Nucleus accumbens (tissue), 56 donors: Measurements from ENCODE around the gene SCRN3.
A peak's percentile ranks its signal among the peaks of the same experiment; 100 is the strongest.
"Not testable (repeated sequence)": the region's sequence is repeated elsewhere in the genome, so short reads cannot be mapped to it uniquely, and the experiment has no call there.

Experiments used
- DNase-seq, 56 donors: peaks; one replicate each; lab custom pipeline; 2025; lab: John Stamatoyannopoulos, UW

Gene SCRN3

DNA sequence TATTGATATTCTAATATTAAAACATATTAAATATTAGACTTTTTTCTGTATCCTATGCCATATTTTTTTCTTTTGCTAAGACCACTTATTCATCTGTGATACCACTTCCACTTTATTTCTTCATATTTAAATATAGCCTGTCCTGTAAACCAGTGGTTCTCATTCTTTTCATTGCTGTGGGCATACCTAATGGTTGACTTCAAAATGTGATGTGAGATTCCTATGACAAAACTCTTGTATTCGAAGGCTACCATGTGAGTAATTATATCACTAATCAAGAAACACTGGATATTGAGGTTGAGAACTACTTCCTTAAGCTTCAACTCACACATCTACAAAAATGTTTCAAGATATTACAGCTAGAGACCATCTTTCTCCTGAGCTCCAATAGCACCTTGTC is 3.6 kb downstream of the SCRN3 start:
- DNase-seq = no peak

DNA sequence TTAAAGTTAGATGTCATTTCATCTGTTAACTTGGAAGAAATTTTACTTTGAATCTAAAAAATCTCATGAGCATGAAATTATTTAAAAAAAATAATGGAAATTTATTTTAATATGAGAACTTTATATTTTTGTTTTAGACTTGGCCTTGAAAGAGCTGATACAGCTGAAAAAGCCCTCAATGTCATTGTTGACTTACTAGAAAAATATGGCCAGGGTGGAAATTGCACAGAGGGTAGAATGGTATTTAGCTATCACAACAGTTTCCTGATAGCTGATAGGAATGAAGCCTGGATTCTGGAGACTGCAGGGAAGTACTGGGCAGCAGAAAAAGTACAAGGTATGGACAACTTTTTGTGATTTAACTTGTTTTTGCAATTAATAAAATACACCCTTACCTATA is 5.3 kb downstream of the SCRN3 start:
- no peak for DNase-seq

DNA sequence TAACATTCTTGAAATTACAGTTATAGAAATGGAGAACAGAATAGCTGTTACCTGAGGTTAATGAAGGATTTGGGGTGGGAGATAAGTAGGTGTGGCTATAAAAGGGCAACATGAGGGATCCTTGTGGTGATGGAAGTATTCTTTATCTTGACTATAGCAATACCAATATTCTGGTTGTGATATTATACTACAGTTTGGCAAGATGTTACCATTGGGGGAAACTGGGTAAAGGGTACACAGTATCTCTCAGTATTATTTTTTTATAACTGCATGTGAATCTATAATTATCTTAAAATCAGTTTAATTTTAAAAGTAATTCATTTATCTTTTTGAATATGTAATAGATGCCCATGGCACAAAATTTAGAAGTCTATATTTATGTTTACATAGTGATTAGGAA is 8.1 kb downstream of the SCRN3 start:
- no peak for DNase-seq

DNA sequence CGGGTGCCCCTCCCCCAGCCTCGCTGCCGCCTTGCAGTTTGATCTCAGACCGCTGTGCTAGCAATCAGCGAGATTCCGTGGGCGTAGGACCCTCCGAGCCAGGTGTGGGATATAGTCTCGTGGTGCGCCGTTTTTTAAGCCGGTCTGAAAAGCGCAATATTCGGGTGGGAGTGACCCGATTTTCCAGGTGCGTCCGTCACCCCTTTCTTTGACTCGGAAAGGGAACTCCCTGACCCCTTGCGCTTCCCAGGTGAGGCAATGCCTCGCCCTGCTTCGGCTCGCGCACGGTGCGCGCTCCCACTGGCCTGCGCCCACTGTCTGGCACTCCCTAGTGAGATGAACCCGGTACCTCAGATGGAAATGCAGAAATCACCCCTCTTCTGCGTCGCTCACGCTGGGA is 14.5 kb downstream of the SCRN3 start:
- not testable (repeated sequence) for DNase-seq

DNA sequence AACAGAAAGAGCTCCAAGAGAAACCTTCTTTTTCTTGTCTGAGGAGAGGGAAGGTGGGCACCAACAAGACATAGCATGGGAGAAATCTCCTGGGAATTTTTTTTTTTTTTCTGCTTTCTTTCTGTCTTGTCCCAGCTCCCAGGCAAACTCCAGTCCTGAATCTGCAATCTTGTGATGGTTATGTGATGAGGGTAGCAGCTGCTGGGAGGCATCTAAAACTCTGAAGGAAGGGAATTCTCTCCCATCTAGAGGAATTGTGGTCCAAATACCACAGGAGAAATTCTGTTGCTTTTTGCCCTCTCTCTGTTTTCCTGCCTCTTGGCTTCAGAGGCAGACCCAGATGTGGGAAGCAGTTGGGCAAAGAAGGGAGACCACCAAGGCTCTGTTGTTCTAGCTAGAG is 16.7 kb downstream of the SCRN3 start:
- no peak for DNase-seq

DNA sequence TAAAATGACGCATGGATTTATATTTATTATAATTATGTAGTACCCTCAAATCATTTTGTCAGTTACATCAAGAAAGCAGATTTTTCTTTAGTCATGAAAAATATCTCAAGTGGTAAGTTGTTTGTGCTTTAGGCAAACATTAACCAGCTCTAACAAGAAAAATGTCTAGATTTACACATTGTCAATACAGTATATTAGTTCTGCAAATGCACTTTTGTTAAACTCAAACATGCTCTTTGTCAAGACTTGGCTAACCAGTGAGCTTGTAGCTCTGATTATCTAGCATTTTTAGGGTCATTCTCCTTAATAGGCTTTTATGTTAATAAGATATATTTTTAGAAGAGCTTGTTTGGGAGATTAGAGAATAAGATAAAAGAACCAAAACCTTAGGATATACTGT is 32.7 kb downstream of the SCRN3 start:
- DNase-seq = no peak

DNA sequence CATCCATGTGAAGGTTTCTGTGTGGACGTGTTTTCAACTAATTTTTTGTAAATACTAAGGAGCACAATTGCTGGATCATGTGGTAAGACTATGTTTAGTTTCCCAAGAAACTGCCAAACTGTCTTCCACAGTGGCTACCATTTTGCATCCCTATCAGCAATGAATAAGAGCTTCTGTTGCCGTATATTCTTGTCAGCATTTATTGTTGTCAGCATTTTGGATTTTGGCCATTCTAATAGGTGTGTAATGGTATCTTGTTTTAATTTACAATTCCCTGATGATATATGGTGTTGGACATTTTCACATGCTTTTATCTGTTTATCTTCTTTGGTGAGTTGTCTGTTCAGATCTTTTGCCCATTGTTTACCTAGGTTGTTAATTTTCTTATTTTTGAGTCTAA is 34.5 kb downstream of the SCRN3 start:
- no peak for DNase-seq

DNA sequence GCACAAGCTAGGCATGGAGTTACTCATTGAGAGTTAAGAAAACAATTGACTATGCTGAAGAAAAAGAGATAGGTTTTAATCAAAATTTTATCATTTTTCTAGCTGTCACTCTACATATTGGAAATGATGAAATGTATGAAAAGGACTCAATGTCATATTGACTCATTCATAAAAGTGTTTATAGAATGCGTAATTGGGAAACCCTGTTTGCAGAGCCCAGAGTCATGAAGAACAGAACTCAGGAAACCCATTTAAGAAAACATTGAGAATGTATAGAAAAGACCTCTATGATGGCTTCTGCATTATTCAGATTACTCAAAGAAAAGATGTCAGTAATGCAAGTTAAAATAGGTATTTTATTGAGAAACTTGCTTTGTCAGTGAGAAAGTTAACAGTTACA is 36.4 kb downstream of the SCRN3 start:
- no peak for DNase-seq

DNA sequence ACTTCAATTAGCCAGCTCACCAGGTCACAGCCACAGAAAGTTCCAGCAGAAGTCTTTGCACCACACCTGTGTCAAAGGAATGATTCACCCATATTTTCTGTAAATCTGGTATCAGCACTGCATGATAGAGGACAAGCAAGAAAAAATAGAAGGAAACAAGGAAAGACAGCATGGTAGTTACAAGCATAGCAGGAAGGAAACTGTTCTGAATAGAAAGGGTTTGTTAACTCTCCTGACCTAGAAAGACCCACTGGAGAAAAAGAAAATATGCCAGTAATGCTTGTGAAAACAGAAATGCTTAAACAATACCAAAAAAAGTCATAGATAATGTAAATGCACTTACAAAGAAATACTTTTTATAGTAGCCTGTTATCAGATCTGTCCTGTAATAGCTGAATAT is 40.8 kb downstream of the SCRN3 start:
- no peak for DNase-seq

DNA sequence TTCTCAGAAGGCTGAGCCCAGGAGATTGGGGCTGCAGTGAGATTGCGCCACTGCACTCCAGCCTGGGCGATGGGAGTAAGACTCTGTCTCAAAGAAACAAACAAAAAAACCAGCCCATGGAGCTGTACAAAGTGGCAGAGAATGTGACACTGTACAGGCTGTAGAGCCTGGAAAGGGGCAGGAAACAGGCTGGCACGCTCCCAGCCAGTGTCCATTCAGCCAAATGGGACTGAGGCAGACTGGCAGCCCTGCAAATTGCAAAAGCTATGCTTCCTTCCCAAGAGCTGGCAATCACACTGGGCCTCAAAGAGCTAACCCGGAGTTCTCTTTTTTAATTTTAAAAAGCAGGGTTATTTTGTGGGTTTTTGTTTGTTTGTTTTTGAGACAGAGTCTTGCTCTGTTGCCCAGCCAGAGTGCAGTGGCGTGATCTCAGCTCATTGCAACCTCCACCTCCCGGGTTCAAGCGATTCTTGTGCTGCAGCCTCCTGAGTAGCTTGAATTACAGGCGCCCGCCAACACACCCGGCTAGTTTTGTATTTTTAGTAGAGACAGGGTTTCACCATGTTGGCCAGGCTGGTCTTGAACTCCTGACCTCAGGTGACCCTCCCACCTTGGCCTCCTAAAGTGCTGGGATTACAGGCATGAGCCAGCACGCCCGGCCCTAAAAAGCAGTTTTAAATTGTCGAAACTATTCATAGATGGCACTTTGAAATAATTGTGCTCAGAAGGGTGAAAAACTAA is 42.8 kb downstream of the SCRN3 start:
- peak; percentile 3 to 92 (median 74) for DNase-seq

DNA sequence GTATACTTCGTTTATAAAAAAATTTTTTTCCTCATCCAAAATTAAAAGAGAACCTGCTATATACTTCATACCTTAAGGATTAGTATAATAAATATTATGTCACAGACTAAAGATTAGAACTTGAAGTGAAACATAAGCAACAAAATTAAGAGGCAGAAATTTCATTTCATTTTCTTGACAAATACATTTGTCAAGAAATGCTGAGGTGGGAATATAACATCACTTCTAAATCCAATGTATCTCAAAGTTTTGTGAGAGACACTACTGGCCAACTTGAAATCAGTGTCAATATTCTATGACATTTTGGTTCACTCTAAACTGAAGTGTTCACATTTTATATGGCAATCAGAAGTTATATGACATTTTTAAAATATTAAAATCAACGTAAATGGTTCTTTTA is 43.8 kb downstream of the SCRN3 start:
- no peak for DNase-seq

DNA sequence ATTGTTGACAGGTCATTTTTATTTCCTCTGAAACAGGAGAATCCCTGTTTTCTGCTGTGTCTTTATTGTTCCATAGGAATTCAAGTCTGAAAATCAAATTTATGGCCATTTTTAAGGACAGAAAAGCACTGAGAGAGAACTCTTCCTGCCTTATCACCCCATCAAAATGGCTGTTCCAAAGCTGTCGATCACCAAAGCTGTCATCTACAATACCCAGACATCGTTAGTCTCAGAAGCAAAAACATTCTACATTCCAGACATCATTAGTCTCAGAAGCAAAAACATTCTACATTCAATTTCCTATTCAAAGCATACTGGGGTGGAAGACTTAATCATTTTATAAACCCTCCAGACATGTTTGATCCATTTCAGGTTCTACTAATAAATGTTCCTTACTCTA is 44.4 kb downstream of the SCRN3 start:
- no peak for DNase-seq

DNA sequence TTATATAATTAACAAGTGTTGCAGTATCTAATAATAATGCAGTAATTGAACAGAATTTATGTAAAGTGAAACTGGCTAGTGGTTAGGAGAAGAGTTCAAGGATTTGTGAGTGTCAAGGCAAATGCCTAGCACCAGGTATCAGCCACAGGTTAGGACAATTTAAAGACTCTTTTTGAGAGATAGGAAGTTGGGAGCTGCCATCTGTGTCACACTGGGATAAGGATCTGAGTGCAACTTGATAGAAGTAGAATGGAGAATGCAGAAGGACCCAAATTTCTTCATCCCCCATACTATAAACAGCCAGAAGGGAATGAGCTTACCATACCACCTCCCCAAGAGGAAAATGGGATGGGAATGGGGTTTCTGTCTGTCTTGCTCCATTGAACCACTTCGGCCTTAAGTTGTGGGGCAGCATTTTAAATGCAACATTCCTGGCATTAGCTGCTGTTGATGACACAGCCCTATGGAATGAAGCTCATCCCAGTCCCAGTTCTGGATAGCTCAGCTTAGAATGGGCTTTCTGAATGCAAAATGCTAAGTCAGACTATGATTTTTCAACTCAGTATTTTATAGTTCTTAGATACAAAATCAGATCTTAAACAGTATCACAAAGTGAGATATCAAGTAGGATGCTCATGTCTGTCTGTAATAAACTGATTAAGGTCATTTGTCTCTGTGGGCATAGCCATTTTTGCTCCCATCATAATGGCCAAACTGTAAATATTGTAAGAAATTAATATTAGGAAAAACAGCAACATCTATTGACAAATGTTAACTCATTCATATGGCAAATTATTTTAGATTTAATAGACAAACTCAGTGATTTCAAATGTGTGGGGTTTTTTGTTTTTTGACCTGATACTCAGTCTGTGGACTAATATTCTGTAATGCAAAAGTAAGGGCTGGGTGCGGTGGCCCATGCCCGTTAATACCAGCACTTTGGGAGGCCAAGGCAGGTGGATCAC is 47.3 kb downstream of the SCRN3 start:
- DNase-seq = no peak

DNA sequence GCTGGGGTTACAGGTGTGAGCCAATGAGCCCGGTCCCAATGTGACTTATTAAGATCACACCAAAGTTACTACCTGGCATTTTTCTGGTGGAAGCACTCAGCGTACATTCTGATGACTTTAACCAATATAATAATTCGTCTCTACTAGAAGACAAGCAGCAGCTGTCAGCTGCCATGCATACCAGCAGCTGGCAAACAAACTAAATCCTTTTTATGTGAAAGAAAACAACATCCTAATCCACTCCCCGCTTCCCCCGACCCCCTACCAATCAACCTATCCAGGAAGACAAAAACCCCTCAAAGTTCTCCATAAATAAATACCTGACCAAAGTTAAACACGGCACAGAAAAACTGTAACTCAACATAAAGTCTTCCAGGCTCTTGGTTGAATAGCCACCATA is 49.2 kb downstream of the SCRN3 start:
- DNase-seq = no peak

DNA sequence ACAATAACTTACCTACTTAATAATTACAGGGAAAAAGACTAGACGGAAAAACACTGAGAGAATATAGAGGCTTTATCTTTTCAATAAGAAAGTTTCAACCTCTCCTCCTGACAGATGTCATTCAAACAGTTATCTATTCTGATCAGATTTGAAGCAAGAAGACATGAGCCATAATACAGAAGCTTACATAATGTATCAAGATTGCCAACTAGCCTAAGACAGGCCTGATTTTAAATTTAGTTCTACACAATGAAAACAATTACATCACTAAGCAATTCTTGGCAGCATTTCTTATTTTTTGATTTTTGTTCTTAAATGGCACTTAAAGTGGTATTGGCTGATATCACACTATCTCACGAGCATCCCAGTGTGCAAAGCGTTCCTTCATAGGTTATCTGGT is 49.7 kb downstream of the SCRN3 start:
- DNase-seq = no peak

DNA sequence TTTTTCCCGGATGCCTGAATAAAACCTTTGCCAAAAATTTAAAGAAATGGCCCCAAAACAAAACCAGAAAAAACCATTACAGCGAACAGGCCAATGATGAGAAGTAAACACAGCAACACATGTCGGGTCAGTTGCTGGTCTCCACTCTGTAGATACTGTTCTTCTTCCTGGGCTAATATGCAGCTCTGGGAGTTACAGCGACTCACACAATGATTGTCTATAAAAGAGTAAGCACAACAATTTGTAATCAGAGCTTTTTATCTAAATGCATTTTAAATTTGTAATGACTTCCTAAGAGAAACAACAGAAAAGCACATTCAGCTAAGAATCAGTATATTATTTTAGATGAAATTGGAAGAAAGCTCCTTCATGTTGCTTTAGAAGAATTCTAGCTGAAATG is 51.0 kb downstream of the SCRN3 start:
- no peak for DNase-seq

DNA sequence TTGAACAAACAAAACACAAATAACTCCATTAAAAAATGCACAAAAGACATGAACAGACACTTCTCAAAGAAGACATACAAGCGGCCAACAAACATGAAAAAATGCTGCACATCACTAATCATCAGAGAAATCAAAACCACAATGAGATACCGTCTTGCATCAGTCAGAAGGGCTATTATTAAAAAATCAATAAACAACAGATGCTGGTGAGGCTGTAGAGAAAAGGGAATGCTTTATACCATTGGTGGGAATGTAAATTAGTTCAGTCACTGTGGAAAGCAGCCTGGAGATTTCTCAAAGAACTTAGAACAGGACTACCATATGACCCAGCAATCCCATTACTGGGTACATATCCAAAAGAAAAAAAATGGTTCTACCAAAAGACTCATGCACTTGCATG is 53.5 kb downstream of the SCRN3 start:
- no peak for DNase-seq

DNA sequence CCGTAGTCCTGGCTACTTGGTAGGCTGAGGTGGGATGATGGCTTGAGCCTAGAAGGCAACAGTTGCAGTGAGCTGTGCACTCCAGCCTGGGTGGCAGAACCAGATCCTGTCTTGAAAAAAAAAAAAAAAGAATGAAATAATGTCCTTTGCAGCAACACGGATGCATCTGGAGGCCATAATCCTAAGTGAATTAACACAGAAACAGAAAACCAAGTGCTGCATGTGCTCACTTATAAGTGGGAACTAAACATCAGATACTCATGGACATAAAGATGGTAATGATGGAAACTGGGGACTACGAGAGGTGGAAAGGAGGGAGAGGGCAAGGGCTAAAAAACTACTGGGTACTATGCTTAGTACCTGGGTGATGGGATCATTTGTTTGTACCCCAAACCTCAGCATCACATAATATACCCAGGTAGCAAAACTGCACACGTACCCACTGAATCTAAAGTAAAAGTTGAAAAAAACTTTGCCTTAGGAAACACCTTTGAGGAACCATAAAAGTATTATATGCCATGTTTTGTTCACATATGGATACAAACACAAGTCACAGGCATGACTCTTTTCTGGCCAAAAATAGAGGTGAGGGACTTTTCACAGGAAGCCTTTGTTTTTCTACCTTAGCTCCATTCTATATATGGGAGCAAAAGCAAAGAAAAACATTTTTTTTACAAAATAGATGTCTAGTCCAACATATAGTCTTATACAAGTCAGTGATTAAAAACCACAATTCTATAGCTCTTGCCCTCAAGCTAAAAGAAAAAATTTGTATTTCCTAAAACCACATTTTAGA is 54.7 kb downstream of the SCRN3 start:
- no peak for DNase-seq

DNA sequence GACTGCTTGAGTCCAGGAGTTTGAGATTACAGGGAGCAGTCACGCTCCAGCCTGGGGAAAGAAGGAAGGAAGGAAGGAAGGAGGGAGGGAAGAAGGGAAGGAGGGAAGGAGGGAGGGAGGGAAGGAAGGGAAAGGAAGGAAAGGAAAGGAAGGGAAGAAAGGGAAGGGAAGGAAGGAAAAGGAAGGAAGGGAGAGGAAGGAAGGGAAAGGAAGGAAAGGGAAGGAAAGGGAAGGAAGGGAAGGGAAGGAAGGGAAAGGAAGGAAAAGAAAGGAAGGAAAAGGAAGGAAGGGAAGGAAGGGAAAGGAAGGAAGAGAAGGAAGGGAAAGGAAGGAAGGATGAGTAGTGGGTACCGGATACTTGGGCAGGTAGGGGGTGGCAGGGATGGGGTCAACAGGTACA is 59.0 kb downstream of the SCRN3 start:
- no peak for DNase-seq

DNA sequence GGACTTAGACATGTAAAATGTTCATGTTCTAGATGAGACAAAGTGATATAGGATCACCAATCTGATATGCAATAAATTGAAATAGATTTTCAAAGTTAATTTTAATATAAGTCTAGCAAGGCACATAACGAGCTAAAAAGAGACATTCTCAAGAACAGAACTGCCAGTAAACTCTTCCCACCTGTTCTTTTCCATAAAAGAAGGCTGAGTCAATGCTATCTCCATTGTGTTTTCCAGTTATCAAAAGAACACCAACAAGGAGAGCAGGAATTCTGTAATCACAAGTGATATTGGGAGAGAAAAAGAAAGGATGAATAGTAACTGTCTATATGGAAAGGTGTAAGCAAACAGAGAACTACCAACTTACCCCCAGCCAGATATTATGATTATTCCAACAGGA is 65.7 kb downstream of the SCRN3 start:
- DNase-seq = no peak

DNA sequence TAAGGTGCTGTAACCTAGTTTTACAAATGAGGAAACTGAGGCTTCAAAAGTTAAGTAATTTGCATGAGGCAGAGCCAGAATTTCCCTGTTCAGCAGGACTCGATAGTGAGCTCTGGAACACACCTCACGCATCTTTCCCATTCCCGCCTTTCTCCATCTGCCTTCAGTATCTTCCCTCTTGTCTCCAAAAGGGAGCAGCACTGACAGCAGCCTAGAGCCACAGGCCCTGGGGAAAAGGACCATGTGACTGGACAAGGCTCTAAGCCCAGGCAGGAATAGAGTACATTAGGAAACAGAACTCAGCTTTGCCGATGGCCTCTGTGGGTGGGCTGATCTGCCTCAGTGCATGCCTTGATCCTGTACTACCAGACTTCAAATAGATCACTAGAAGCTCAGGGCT is 69.8 kb downstream of the SCRN3 start:
- peak in 1 of 56 donors; percentile 2 for DNase-seq
